DND-41 (cell line): Measurements from ENCODE around the gene RBM19.

Experiments
- ATAC-seq: fragments of 200-7000 bp; cut with Tn5 transposase; 3 replicates; pipeline ENCODE4 v1.9.1; 2021; ENCODE audit warnings: low read depth; ENCODE audit not compliant: insufficient read depth
- DNase-seq: peaks from one replicate; pipeline ENCODE4 v3.0.0-alpha.2; 2020
- H2AFZ ChIP-seq: 2 replicates; pipeline ENCODE4 v1.6.0; 2012; ENCODE audit warnings: low read depth, low read length
- H3K27ac ChIP-seq: 2 replicates; pipeline ENCODE4 v1.5.1; 2012; ENCODE audit warnings: low read length, inconsistent platforms
- H3K27me3 ChIP-seq: fragments of 200-600 bp; sonication (generic); 2 replicates; pipeline ENCODE4 v1.6.0; 2012; ENCODE audit warnings: low read length, mild to moderate bottlenecking, inconsistent platforms; ENCODE audit not compliant: insufficient read depth, poor library complexity
- H3K36me3 ChIP-seq: 2 replicates; pipeline ENCODE4 v1.5.1; 2012; ENCODE audit warnings: low read length, inconsistent platforms; ENCODE audit not compliant: insufficient read depth
- H3K4me1 ChIP-seq: 2 replicates; pipeline ENCODE4 v1.5.1; 2012; ENCODE audit warnings: mild to moderate bottlenecking, low read length; ENCODE audit not compliant: insufficient read depth
- H3K4me2 ChIP-seq: 2 replicates; pipeline ENCODE4 v1.6.0; 2012; ENCODE audit warnings: mild to moderate bottlenecking, moderate library complexity, low read length, inconsistent platforms; ENCODE audit not compliant: insufficient read depth
- H3K4me3 ChIP-seq, 2 experiments: fragments of 200-600 bp in 1 of 2; shearing (Covaris generic) in 1 of 2; 2 replicates each; pipeline ENCODE4 v1.5.1; 2012 to 2016; ENCODE audit warnings: inconsistent platforms in 2 of 2, low read length in 2 of 2, mild to moderate bottlenecking in 2 of 2, low read depth in 1 of 2, moderate library complexity in 1 of 2
- H3K79me2 ChIP-seq: 2 replicates; pipeline ENCODE4 v1.6.0; 2012; ENCODE audit warnings: low read length, inconsistent platforms; ENCODE audit not compliant: insufficient read depth
- H3K9ac ChIP-seq: 2 replicates; pipeline ENCODE4 v1.6.0; 2012; ENCODE audit warnings: low read depth, mild to moderate bottlenecking, inconsistent platforms, low read length, moderate library complexity
- H3K9me3 ChIP-seq: 2 replicates; pipeline ENCODE4 v1.5.1; 2012; ENCODE audit warnings: low read length, moderate library complexity, mild to moderate bottlenecking, inconsistent platforms; ENCODE audit not compliant: insufficient read depth, severe bottlenecking
- H4K20me1 ChIP-seq: 2 replicates; pipeline ENCODE4 v1.6.0; 2012; ENCODE audit warnings: low read length; ENCODE audit not compliant: insufficient read depth
- EZH2 ChIP-seq: IDR thresholded peaks from 3 replicates; pipeline ENCODE4 v1.6.1; 2012; ENCODE audit warnings: borderline replicate concordance, low read depth, mild to moderate bottlenecking, moderate library complexity, low read length, inconsistent platforms; ENCODE audit not compliant: severe bottlenecking
- TF ChIP-seq, protein P1 (sequence below): IDR thresholded peaks from 2 replicates; pipeline ENCODE4 v1.5.1; 2012; ENCODE audit warnings: borderline replicate concordance, low read length, moderate library complexity, mild to moderate bottlenecking; ENCODE audit not compliant: poor library complexity, severe bottlenecking; ENCODE audit errors: extremely low read depth

The RBM19 gene

DNA sequence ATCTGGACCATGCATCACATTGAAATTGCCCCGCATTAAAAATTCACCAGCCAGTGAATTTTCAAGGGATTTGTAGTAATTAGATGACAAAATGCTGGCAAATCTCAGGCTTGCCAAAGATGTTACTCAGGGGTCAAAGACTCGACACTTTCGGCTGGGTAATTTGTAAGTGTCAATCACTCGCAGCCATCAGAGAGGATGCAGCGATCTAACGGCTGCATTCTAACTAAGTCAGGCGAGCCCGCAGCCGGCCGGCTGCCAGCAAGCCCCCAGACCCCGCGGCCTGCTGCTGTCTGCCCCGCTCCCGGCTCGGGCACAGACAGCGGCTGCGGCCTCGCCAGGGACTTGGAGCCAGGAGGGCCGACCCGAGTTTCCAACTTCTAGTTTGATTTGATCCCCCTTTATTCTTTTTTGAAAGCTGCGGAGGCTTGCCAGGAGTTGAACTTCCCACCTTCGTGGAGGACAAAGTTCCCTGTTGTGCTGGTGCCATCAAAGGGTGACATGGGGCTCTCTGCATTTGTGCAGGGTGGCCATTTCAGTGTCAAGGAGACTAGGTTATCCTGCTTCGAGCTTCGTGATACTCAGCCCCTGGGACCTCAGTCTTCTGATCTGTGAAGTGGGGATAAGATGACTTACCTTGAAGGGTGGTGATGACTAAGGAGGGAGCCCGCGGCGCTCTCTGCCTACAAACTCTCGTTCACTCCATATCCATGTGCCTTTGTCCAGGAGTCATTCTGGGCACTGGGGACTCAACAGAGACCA is 169.9 kb downstream of the RBM19 start:
- no peak overlapping the region for H3K9ac ChIP-seq

DNA sequence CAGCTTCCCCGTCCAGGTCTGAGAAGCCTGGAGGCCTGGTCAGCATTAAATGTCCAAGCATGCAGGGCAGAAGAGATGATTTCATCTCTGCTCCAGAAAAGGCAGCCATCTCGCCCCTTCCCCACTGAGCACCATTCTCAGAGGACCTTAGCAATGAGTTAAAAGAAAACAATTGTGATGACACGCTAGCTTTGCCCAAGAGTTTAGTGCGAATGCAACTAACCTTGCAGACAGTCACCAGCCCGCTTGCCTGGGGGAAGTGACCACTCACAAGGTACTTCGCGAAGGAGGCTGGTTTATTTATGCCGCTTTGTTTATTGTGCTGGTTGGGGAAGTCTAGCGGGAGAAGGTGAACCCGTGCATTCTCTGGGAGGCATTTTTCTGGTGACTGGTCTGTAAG is 170.7 kb downstream of the RBM19 start:
- Histone ChIP-seq H3K27ac (no peak overlapping the region), H3K27me3 (peaks cover 4% of the 10 kb centered on the region), H3K9me3 (no peaks in the 10 kb centered on the region), H3K4me1 (no peaks in the 10 kb centered on the region), H2AFZ (no peak overlapping the region), H3K36me3 (no peaks in the 10 kb centered on the region), H3K4me3 (no peak overlapping the region), H3K79me2 (no peaks in the 10 kb centered on the region), H3K9ac (no peak overlapping the region), H3K4me2 (no peak overlapping the region), H4K20me1 (no peaks in the 10 kb centered on the region; the same call in 1 of the 2 replicates)
- no peak for DNase-seq
- ATAC-seq: no peak
- TF ChIP-seq, protein P1, sequence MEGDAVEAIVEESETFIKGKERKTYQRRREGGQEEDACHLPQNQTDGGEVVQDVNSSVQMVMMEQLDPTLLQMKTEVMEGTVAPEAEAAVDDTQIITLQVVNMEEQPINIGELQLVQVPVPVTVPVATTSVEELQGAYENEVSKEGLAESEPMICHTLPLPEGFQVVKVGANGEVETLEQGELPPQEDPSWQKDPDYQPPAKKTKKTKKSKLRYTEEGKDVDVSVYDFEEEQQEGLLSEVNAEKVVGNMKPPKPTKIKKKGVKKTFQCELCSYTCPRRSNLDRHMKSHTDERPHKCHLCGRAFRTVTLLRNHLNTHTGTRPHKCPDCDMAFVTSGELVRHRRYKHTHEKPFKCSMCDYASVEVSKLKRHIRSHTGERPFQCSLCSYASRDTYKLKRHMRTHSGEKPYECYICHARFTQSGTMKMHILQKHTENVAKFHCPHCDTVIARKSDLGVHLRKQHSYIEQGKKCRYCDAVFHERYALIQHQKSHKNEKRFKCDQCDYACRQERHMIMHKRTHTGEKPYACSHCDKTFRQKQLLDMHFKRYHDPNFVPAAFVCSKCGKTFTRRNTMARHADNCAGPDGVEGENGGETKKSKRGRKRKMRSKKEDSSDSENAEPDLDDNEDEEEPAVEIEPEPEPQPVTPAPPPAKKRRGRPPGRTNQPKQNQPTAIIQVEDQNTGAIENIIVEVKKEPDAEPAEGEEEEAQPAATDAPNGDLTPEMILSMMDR: no peak
- TF ChIP-seq EZH2: no peak

More for the DNA sequence above, 169.9 kb downstream of the RBM19 start:
- H3K27me3 ChIP-seq: no peaks in the 10 kb centered on the region
- DNase-seq (no peak), ATAC-seq (no peak)
- H3K79me2 ChIP-seq: no peaks in the 10 kb centered on the region
- H2AFZ ChIP-seq: no peak overlapping the region
- H3K27ac ChIP-seq: no peak overlapping the region
- H3K9me3 ChIP-seq: no peaks in the 10 kb centered on the region
- H4K20me1 ChIP-seq: no peaks in the 10 kb centered on the region; the same call in 1 of the 2 replicates
- H3K4me3 ChIP-seq: no peak overlapping the region
- no peaks in the 10 kb centered on the region for H3K36me3 ChIP-seq
- TF ChIP-seq, protein P1: no peak
- TF ChIP-seq EZH2: no peak
- no peaks in the 10 kb centered on the region for H3K4me1 ChIP-seq
- H3K4me2 ChIP-seq: no peak overlapping the region

DNA sequence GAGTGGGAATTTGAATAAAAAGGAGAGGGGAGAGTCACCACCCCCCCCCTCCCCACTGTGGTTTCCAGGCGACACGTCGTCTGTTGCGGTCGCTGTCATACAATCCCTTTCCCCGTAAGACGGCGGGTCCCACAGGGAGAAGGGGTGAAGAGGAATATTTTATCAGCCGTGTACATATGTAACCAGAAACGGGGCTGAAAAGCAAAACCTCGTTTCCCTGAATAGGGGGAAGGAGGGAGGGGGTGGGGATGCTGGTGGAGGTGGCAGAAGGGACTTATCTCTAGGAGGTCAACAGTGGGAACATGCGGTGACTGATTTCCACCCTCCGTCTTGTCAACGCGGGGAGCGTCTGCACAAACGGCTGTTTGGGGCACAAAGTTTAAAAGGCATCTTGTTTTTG is 171.4 kb downstream of the RBM19 start:
- H3K9ac ChIP-seq: no peak overlapping the region
- no peak for ATAC-seq
- peaks cover 4% of the 10 kb centered on the region for H3K27me3 ChIP-seq
- H3K4me1 ChIP-seq: no peaks in the 10 kb centered on the region
- no peak overlapping the region for H3K27ac ChIP-seq
- no peaks in the 10 kb centered on the region for H3K9me3 ChIP-seq
- TF ChIP-seq, protein P1: no peak
- TF ChIP-seq EZH2: no peak
- no peaks in the 10 kb centered on the region for H3K36me3 ChIP-seq
- no peak overlapping the region for H3K4me2 ChIP-seq
- no peaks in the 10 kb centered on the region; the same call in 1 of the 2 replicates for H4K20me1 ChIP-seq
- no peak overlapping the region for H3K4me3 ChIP-seq
- H2AFZ ChIP-seq: no peak overlapping the region
- no peak for DNase-seq
- no peaks in the 10 kb centered on the region for H3K79me2 ChIP-seq
